GM23338 (cell line): ENCODE data around the gene PDE1C.

Experiments
- CTCF ChIP-seq, 2 experiments: fragments of 200-600 bp in 1 of 2; sonication (generic) in 1 of 2; conservative IDR thresholded peaks; 2 replicates each; pipeline versions ENCODE4 v1.5.1 to v1.6.1; 2016 to 2017; ENCODE audit warnings: antibody characterized with exemption in 2 of 2, low read depth in 2 of 2, mild to moderate bottlenecking in 2 of 2, moderate library complexity in 1 of 2
- EZH2 ChIP-seq: fragments of 200-600 bp; sonication (generic); IDR thresholded peaks from one replicate; pipeline ENCODE4 v1.8.0; 2017; ENCODE audit warnings: antibody characterized with exemption, mild to moderate bottlenecking, low read depth; ENCODE audit not compliant: unreplicated experiment
- EZH2phosphoT487 ChIP-seq: fragments of 200-600 bp; sonication (generic); IDR thresholded peaks from one replicate; pipeline ENCODE4 v1.8.1; 2018; ENCODE audit warnings: antibody characterized with exemption; ENCODE audit not compliant: unreplicated experiment
- POLR2AphosphoS5 ChIP-seq: IDR thresholded peaks from 2 replicates; pipeline ENCODE4 v1.6.1; 2016; ENCODE audit warnings: antibody characterized with exemption, low read depth
- REST ChIP-seq: IDR thresholded peaks from one replicate; pipeline ENCODE4 v1.6.1; 2018; ENCODE audit warnings: antibody characterized with exemption; ENCODE audit not compliant: unreplicated experiment
- ZNF114 ChIP-seq: fragments of 250-450 bp; sonication (Bioruptor Pico); IDR thresholded peaks from 2 replicates; pipeline ENCODE4 v1.5.0; 2020; ENCODE audit warnings: mild to moderate bottlenecking, moderate library complexity
- ZNF331 ChIP-seq: fragments of 250-450 bp; sonication (Bioruptor Pico); IDR thresholded peaks from 2 replicates; pipeline ENCODE4 v1.5.0; 2020; ENCODE audit warnings: low read depth, mild to moderate bottlenecking, moderate library complexity
- ZNF462 ChIP-seq: fragments of 250-450 bp; sonication (Bioruptor Pico); IDR thresholded peaks from 2 replicates; pipeline ENCODE4 v1.5.0; 2020; ENCODE audit warnings: mild to moderate bottlenecking, moderate library complexity

- TF ChIP-seq REST (no peak), ZNF462 (CRISPR knock-in tag) (no peak), CTCF (conservative IDR thresholded peaks at IDR 0.05; ENCODE audit: low read depth in 2 of 2) (no peak), EZH2phosphoT487 (no peak), POLR2AphosphoS5 (no peak), ZNF114 (CRISPR knock-in tag) (no peak), ZNF331 (no peak), EZH2 (no peak)
These were observed 3.8 kb downstream of the PDE1C start for GRCh38 chr7:32066441-32066840.
